ENCODE results near the gene METTL6. TPM values are rescaled to one million over a fixed set of nuclear protein-coding genes. Genes with fewer than 3 reads are reported as not detected.

The METTL6 gene
- total RNA-seq, 3 donors from 2014 or later (not counting 1 experiment from before 2014, with no cell fraction given): 9.8 to 13.3 (median 11.8) TPM

GRCh38 chr3:15377961-15378791, 49.2 kb downstream of the METTL6 start:
- Mint-ChIP-seq H3K27me3 (ENCODE audit: low read depth in 2 of 2) (no peaks in the 10 kb centered on the region), H3K36me3 (no peaks in the 10 kb centered on the region), H3K4me3 (peak overlapping the region; percentile 42), H3K9me3 (no peaks in the 10 kb centered on the region), H3K4me1 (peaks cover 8 to 9% of the 10 kb centered on the region in 2 donors), H3K27ac (peak overlapping the region; percentile 95)
- intact Hi-C loops (cut with micrococcal nuclease): loop anchor here (1.0 kb wide), 5 partner anchors 46 to 176 kb away; partner anchors contain the start of genes EAF1, METTL6 and SH3BP5
- WGBS (ENCODE audit: insufficient coverage): 22% methylated on average over 15 of the region's 16 CpGs
- DNase-seq: peak; percentile 93 to 98
- H3K27ac ChIP-seq (ENCODE audit: low read length): peak overlapping the region; percentile 98
- no peaks in the 10 kb centered on the region for H3K9me3 ChIP-seq (ENCODE audit: control insufficient read depth, insufficient read depth, low read length)
- H3K4me3 ChIP-seq (ENCODE audit: low read length): no peak overlapping the region
- H3K4me1 ChIP-seq (ENCODE audit: control insufficient read depth, insufficient read depth, low read length): peaks cover 5% of the 10 kb centered on the region
- H3K36me3 ChIP-seq (ENCODE audit: control insufficient read depth, insufficient read depth, low read length): no peaks in the 10 kb centered on the region
- TF ChIP-seq CTCF (IDR thresholded peaks at IDR 0.05): peak; percentile 91
- peak; percentile 96 to 98 (median 98) for ATAC-seq
- no peaks in the 10 kb centered on the region for H3K27me3 ChIP-seq (ENCODE audit: control insufficient read depth, insufficient read depth, low read length)

DNA sequence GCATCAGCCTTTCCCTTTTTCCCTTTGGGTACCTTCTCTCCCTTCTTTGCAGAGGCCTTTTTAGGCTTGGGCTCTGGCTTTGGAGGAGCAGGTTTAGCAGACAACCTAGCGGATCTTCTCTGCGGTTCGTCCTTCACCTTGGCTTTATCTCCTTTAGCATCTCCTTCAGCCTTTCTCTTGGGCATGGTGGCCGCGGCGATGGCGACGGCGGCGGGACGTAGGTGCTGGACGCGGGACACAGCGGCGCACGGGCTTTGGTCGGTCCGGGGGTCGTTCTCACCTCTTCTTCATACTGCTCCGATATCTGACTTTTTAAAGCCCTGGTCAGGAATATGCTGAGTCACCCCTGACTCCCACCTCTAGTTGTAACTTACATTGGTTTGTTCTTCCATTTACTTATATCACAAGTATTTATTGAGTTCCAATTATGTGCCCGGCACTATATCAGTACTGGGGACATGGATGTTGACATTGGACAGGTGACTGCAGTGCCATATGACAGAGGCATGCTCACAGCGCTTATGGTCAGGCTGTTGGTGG, 51.8 kb downstream of the METTL6 start:
- H3K27ac Mint-ChIP-seq: peak overlapping the region; percentile 63 to 83
- Histone ChIP-seq H3K9me3 (ENCODE audit: control insufficient read depth, insufficient read depth, low read length) (no peaks in the 10 kb centered on the region), H3K4me1 (ENCODE audit: control insufficient read depth, insufficient read depth, low read length) (peaks cover 5% of the 10 kb centered on the region), H3K27me3 (ENCODE audit: control insufficient read depth, insufficient read depth, low read length) (no peaks in the 10 kb centered on the region), H3K27ac (ENCODE audit: low read length) (no peak overlapping the region), H3K4me3 (ENCODE audit: low read length) (no peak overlapping the region), H3K36me3 (ENCODE audit: control insufficient read depth, insufficient read depth, low read length) (no peaks in the 10 kb centered on the region)
- DNase-seq (no peak), ATAC-seq (no peak)
- 96% methylated on average over 22 of the region's 22 CpGs for WGBS (ENCODE audit: insufficient coverage)
- H3K27me3 Mint-ChIP-seq (ENCODE audit: low read depth in 2 of 2): no peaks in the 10 kb centered on the region
- intact Hi-C loops (cut with micrococcal nuclease): no loop called here
- no peak overlapping the region for H3K4me3 Mint-ChIP-seq
- no peaks in the 10 kb centered on the region for H3K9me3 Mint-ChIP-seq
- no peaks in the 10 kb centered on the region for H3K36me3 Mint-ChIP-seq
- TF ChIP-seq CTCF (IDR thresholded peaks at IDR 0.05): no peak
- peaks cover 8 to 9% of the 10 kb centered on the region in 2 donors for H3K4me1 Mint-ChIP-seq

DNA sequence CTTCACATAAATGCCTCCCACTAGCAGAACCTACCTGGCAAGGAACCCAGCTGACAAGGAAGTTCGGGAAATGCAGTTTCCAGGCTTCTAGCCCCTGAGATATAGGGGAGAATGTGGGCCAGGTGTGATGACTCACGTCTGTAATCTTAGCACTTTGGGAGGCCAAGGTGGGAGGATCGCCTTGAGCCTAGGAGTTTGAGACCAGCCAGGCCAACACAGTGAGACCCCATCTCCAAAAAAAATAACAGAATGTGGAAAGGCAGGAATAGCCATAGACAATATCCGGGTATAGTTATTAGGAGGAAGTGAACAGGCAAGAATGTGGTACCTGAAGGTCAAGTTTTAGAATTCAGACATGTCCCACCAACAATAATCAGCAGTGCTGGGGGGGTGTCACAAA, 54.4 kb downstream of the METTL6 start:
- ATAC-seq: no peak

More for the DNA sequence above, 54.4 kb downstream of the METTL6 start:
- no peak overlapping the region for H3K27ac ChIP-seq (ENCODE audit: low read length)
- no peaks in the 10 kb centered on the region for H3K36me3 ChIP-seq (ENCODE audit: control insufficient read depth, insufficient read depth, low read length)
- intact Hi-C loops (cut with micrococcal nuclease): no loop called here
- no peaks in the 10 kb centered on the region for H3K9me3 ChIP-seq (ENCODE audit: control insufficient read depth, insufficient read depth, low read length)
- no peak for DNase-seq
- no peaks in the 10 kb centered on the region for H3K27me3 ChIP-seq (ENCODE audit: control insufficient read depth, insufficient read depth, low read length)
- H3K9me3 Mint-ChIP-seq: no peaks in the 10 kb centered on the region
- H3K4me1 Mint-ChIP-seq: peaks cover 3 to 6% of the 10 kb centered on the region in 2 donors
- 85% methylated on average over 3 of the region's 4 CpGs for WGBS (ENCODE audit: insufficient coverage)
- no peak overlapping the region for H3K27ac Mint-ChIP-seq
- no peak overlapping the region for H3K4me3 ChIP-seq (ENCODE audit: low read length)
- no peak for TF ChIP-seq CTCF (IDR thresholded peaks at IDR 0.05)
- H3K4me1 ChIP-seq (ENCODE audit: control insufficient read depth, insufficient read depth, low read length): peaks cover 3% of the 10 kb centered on the region
- peaks cover 0 to 5% of the 10 kb centered on the region in 2 donors for H3K27me3 Mint-ChIP-seq (ENCODE audit: low read depth in 2 of 2)
- no peak overlapping the region for H3K4me3 Mint-ChIP-seq
- H3K36me3 Mint-ChIP-seq: no peaks in the 10 kb centered on the region
